ENCODE results near the gene MT1HL1. TPM values are rescaled to one million over a fixed set of nuclear protein-coding genes. Genes with fewer than 3 reads are reported as not detected.
"Not testable (repeated sequence)": the region's sequence is repeated elsewhere in the genome, so short reads cannot be mapped to it uniquely, and the experiment has no call there.

Gene MT1HL1
- total RNA-seq, 2 experiments from 2014 or later: not detected

GRCh38 chr1:236982380-236982779, 21.9 kb downstream of the MT1HL1 start:
- Mint-ChIP-seq H3K4me3 (no peak overlapping the region), H3K27me3 (no peaks in the 10 kb centered on the region), H3K27ac (no peak overlapping the region), H3K4me1 (ENCODE audit: low read depth) (no peaks in the 10 kb centered on the region), H3K9me3 (no peaks in the 10 kb centered on the region), H3K36me3 (ENCODE audit: low read depth) (no peaks in the 10 kb centered on the region)
- no peak for ATAC-seq
- CTCF ChIA-PET: interaction anchor here (1.1 kb wide), 1 partner anchor 9 kb away, joined by 3 read pairs; no protein-coding TSS in a partner anchor
- intact Hi-C loops (cut with micrococcal nuclease): no loop called here
- no peak for TF ChIP-seq CTCF (IDR thresholded peaks at IDR 0.05)
- POLR2A ChIA-PET: no interaction called here
- no peak for DNase-seq

- H3K27me3 Mint-ChIP-seq; ATAC-seq; H3K27ac Mint-ChIP-seq; intact Hi-C loops (cut with micrococcal nuclease); POLR2A ChIA-PET; DNase-seq; H3K9me3 Mint-ChIP-seq; H3K36me3 Mint-ChIP-seq (ENCODE audit: low read depth); H3K4me3 Mint-ChIP-seq; H3K4me1 Mint-ChIP-seq (ENCODE audit: low read depth); CTCF ChIA-PET: not testable (repeated sequence)
These were observed 22.8 kb downstream of the MT1HL1 start for GRCh38 chr1:236981431-236981830.

GRCh38 chr1:236980673-236981072, 23.6 kb downstream of the MT1HL1 start:
- Mint-ChIP-seq H3K27me3 (no peaks in the 10 kb centered on the region), H3K27ac (no peak overlapping the region), H3K36me3 (ENCODE audit: low read depth) (no peaks in the 10 kb centered on the region), H3K4me3 (no peak overlapping the region), H3K9me3 (no peaks in the 10 kb centered on the region), H3K4me1 (ENCODE audit: low read depth) (no peaks in the 10 kb centered on the region)
- no peak for TF ChIP-seq CTCF (IDR thresholded peaks at IDR 0.05)
- POLR2A ChIA-PET: no interaction called here
- intact Hi-C loops (cut with micrococcal nuclease): no loop called here
- ATAC-seq (no peak), DNase-seq (no peak)
- CTCF ChIA-PET: no interaction called here

GRCh38 chr1:236979149-236979900, 24.9 kb downstream of the MT1HL1 start:
- ATAC-seq (no peak), DNase-seq (no peak)
- CTCF ChIA-PET: no interaction called here
- Mint-ChIP-seq H3K9me3 (no peaks in the 10 kb centered on the region), H3K4me3 (no peak overlapping the region), H3K36me3 (ENCODE audit: low read depth) (no peaks in the 10 kb centered on the region), H3K27me3 (peaks cover under 1% of the 10 kb centered on the region), H3K27ac (no peak overlapping the region), H3K4me1 (ENCODE audit: low read depth) (no peaks in the 10 kb centered on the region)
- no peak for TF ChIP-seq CTCF (IDR thresholded peaks at IDR 0.05)
- POLR2A ChIA-PET: no interaction called here
- intact Hi-C loops (cut with micrococcal nuclease): no loop called here

- H3K4me1 Mint-ChIP-seq (ENCODE audit: low read depth): no peaks in the 10 kb centered on the region
- H3K27ac Mint-ChIP-seq: no peak overlapping the region
- DNase-seq (no peak), ATAC-seq (no peak)
- TF ChIP-seq CTCF (IDR thresholded peaks at IDR 0.05): no peak
- no peak overlapping the region for H3K4me3 Mint-ChIP-seq
- CTCF ChIA-PET: no interaction called here
- POLR2A ChIA-PET: no interaction called here
- no peaks in the 10 kb centered on the region for H3K36me3 Mint-ChIP-seq (ENCODE audit: low read depth)
- H3K27me3 Mint-ChIP-seq: peaks cover 3% of the 10 kb centered on the region
- no peaks in the 10 kb centered on the region for H3K9me3 Mint-ChIP-seq
- intact Hi-C loops (cut with micrococcal nuclease): no loop called here
These were observed 25.5 kb downstream of the MT1HL1 start for GRCh38 chr1:236978740-236979139.

Data from activated CD8-positive, alpha-beta T cell treated with anti-CD3 and anti-CD28 coated beads for 36 hours (primary cell).